DOHH2 (cell line): ENCODE data around the gene HTRA1.

Experiments used
- H3F3A ChIP-seq: fragments of 200-600 bp; sonication (generic), shearing (Covaris generic); 2 replicates; pipeline ENCODE4 v1.6.0; 2016; ENCODE audit warnings: antibody characterized with exemption, mild to moderate bottlenecking; ENCODE audit not compliant: control insufficient read depth, insufficient read depth
- H3K27ac ChIP-seq: fragments of 200-600 bp; sonication (generic); 2 replicates; pipeline ENCODE4 v1.5.1; 2014; ENCODE audit warnings: low read depth, mild to moderate bottlenecking, low read length, moderate library complexity
- H3K27me3 ChIP-seq: fragments of 200-600 bp; sonication (generic); 2 replicates; pipeline ENCODE4 v1.6.1; 2014; ENCODE audit warnings: mild to moderate bottlenecking, low read length, mixed read lengths; ENCODE audit not compliant: control insufficient read depth
- H3K36me3 ChIP-seq: fragments of 200-600 bp; sonication (generic); 2 replicates; pipeline ENCODE4 v1.6.1; 2014; ENCODE audit warnings: mild to moderate bottlenecking, low read length, moderate library complexity, mixed read lengths; ENCODE audit not compliant: control insufficient read depth
- H3K4me1 ChIP-seq: fragments of 200-600 bp; sonication (generic); 2 replicates; pipeline ENCODE4 v1.6.1; 2014; ENCODE audit warnings: mild to moderate bottlenecking, low read length, mixed read lengths; ENCODE audit not compliant: control insufficient read depth
- H3K4me2 ChIP-seq: fragments of 200-600 bp; sonication (generic); 2 replicates; pipeline ENCODE4 v1.6.0; 2014; ENCODE audit warnings: mild to moderate bottlenecking, low read length, moderate library complexity
- H3K4me3 ChIP-seq: fragments of 200-600 bp; sonication (generic); 2 replicates; pipeline ENCODE4 v1.5.1; 2014; ENCODE audit warnings: mild to moderate bottlenecking, low read length, mixed read lengths
- H3K79me2 ChIP-seq: fragments of 200-600 bp; sonication (generic); 2 replicates; pipeline ENCODE4 v1.6.1; 2014; ENCODE audit warnings: mild to moderate bottlenecking, low read length, mixed read lengths; ENCODE audit not compliant: control insufficient read depth
- H3K9me2 ChIP-seq: fragments of 200-600 bp; sonication (generic); replicated peaks from 2 replicates; pipeline ENCODE4 v1.6.1; 2014; ENCODE audit warnings: mild to moderate bottlenecking, low read length, mixed read lengths; ENCODE audit not compliant: control insufficient read depth
- H3K9me3 ChIP-seq: fragments of 200-600 bp; sonication (generic); 2 replicates; pipeline ENCODE4 v1.6.1; 2014; ENCODE audit warnings: antibody characterized with exemption, low read length, mixed read lengths; ENCODE audit not compliant: control insufficient read depth, insufficient read depth
- H4K20me1 ChIP-seq: fragments of 200-600 bp; sonication (generic); 2 replicates; pipeline ENCODE4 v1.6.0; 2014; ENCODE audit warnings: low read depth, mild to moderate bottlenecking, antibody characterized with exemption, low read length, moderate library complexity; ENCODE audit not compliant: control insufficient read depth, insufficient read depth
- EZH2phosphoT487 ChIP-seq: fragments of 200-600 bp; sonication (generic); IDR thresholded peaks from 2 replicates; pipeline ENCODE4 v1.6.1; 2017; ENCODE audit warnings: borderline replicate concordance, mild to moderate bottlenecking, antibody characterized with exemption, low read length, moderate library complexity, mixed read lengths
- TF ChIP-seq, protein P1 (sequence below): fragments of 200-600 bp; sonication (generic); IDR thresholded peaks from one replicate; pipeline ENCODE4 v1.5.1; 2014; ENCODE audit warnings: antibody characterized with exemption, mild to moderate bottlenecking, low read depth, low read length; ENCODE audit not compliant: poor library complexity, severe bottlenecking

The HTRA1 gene

DNA sequence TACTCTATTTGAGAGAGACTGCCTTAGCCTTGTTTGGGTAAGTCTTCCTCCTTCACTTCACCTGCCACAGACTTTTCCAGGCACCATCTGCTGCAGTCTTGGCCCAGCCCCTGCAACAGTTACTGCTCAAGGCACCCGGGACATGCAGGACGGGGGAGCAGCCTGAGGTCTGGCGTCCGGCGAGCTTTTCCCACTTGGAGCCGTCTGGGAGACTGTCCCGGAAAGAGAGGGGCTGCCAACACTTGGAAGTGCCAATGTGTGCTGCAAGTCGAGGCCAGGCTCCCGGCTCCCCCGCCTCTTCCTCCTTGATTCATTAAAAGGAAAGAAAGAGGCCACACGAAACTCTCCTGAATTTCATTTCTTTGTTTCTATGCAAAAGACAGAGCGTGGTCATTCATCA, 13.7 kb downstream of the HTRA1 start:
- H3K9me2 ChIP-seq = no peaks in the 10 kb centered on the region
- no peak for TF ChIP-seq EZH2phosphoT487
- TF ChIP-seq, protein P1, sequence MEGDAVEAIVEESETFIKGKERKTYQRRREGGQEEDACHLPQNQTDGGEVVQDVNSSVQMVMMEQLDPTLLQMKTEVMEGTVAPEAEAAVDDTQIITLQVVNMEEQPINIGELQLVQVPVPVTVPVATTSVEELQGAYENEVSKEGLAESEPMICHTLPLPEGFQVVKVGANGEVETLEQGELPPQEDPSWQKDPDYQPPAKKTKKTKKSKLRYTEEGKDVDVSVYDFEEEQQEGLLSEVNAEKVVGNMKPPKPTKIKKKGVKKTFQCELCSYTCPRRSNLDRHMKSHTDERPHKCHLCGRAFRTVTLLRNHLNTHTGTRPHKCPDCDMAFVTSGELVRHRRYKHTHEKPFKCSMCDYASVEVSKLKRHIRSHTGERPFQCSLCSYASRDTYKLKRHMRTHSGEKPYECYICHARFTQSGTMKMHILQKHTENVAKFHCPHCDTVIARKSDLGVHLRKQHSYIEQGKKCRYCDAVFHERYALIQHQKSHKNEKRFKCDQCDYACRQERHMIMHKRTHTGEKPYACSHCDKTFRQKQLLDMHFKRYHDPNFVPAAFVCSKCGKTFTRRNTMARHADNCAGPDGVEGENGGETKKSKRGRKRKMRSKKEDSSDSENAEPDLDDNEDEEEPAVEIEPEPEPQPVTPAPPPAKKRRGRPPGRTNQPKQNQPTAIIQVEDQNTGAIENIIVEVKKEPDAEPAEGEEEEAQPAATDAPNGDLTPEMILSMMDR = no peak

DNA sequence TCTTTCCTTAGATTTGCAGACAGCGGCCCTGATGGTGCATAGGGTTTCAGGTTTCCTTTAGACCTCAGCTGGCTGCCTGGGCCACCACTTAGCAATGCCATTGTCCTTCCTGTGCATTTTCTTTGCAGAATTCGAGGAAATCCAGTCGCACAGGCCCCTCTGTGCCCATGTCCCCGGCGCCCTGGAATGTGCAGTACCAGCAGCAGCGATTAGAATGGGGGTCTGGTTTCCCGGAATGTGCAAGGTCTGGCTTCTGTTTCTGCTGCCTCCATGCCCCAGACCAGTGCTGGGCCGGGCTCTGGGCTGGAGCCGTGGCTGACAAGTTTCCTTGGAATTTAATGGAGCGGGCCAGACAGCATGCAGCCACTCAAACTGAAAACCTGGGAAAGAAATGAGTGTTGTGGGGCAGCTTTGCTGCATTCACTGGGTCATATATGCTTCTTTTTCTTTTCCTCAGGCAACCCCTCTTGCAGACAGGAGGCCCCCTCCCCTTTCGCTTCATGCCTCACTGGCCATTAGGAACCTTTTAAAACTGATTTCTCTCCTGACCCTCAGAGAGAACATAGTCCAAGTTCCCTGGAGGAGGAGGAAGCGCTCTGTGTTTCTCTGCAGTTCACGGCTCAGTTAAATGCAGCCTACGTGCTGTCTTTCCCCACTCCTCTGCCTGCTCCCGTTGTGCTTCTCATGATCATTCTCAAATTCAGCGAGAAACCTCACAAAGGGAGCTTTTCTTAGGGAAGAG, 14.4 kb downstream of the HTRA1 start:
- Histone ChIP-seq H3K27ac (no peak overlapping the region), H3K4me3 (no peak overlapping the region), H3K4me1 (no peaks in the 10 kb centered on the region), H3K9me3 (no peaks in the 10 kb centered on the region), H3K9me2 (no peaks in the 10 kb centered on the region), H3K4me2 (no peak overlapping the region), H3K79me2 (no peaks in the 10 kb centered on the region), H3F3A (no peaks in the 10 kb centered on the region), H3K27me3 (peaks cover 10% of the 10 kb centered on the region), H4K20me1 (no peaks in the 10 kb centered on the region), H3K36me3 (no peaks in the 10 kb centered on the region)
- TF ChIP-seq, protein P1 = no peak
- no peak for TF ChIP-seq EZH2phosphoT487

More for the DNA sequence above, 13.7 kb downstream of the HTRA1 start:
- Histone ChIP-seq H3K79me2 (no peaks in the 10 kb centered on the region), H3F3A (no peaks in the 10 kb centered on the region), H3K27me3 (peaks cover 10% of the 10 kb centered on the region), H3K4me1 (no peaks in the 10 kb centered on the region), H3K9me3 (no peaks in the 10 kb centered on the region), H3K4me2 (no peak overlapping the region), H3K27ac (no peak overlapping the region), H3K4me3 (no peak overlapping the region), H3K36me3 (no peaks in the 10 kb centered on the region), H4K20me1 (no peaks in the 10 kb centered on the region)

DNA sequence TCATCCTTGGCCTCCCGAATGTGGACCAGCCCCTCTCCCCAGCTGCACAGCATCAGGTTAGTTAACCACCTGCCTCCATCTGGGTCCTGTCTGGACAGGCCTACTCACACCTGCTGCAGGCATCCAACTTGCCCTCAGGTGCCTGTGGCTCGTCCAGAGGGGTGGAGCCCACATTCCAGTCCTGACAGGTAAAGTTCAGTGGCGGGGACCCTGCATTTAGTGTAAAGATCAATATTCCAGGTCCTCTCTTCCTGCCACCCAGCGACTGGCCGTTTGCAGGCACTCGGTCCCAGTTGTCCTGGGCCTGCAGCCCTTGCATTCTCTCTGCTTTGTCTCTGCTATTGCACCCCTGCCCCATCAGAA, 15.0 kb downstream of the HTRA1 start:
- Histone ChIP-seq H3K4me2 (no peak overlapping the region), H3K27me3 (peaks cover 10% of the 10 kb centered on the region), H3K9me3 (no peaks in the 10 kb centered on the region), H3K4me1 (no peaks in the 10 kb centered on the region), H3K9me2 (no peaks in the 10 kb centered on the region), H4K20me1 (no peaks in the 10 kb centered on the region), H3F3A (no peaks in the 10 kb centered on the region), H3K4me3 (no peak overlapping the region), H3K79me2 (no peaks in the 10 kb centered on the region), H3K27ac (no peak overlapping the region), H3K36me3 (no peaks in the 10 kb centered on the region)
- TF ChIP-seq EZH2phosphoT487 = no peak
- TF ChIP-seq, protein P1 = no peak
